Activated T-cell treated with anti-CD3 and anti-CD28 coated beads for 48 hours (primary cell): ENCODE measurements around the gene CRACDL.

ENCODE experiments used
- DNase-seq: peaks from one replicate; pipeline ENCODE4 v3.0.0-alpha.2; 2020; ENCODE audit warnings: low read depth

The CRACDL gene

GRCh38 chr2:98852932-98853331 lies 83.1 kb downstream of the CRACDL start:
- no peak for DNase-seq

- DNase-seq: no peak
Measured at GRCh38 chr2:98850074-98850473, 86.0 kb downstream of the CRACDL start.

GRCh38 chr2:98849113-98849512 lies 86.9 kb downstream of the CRACDL start:
- DNase-seq: no peak

DNA sequence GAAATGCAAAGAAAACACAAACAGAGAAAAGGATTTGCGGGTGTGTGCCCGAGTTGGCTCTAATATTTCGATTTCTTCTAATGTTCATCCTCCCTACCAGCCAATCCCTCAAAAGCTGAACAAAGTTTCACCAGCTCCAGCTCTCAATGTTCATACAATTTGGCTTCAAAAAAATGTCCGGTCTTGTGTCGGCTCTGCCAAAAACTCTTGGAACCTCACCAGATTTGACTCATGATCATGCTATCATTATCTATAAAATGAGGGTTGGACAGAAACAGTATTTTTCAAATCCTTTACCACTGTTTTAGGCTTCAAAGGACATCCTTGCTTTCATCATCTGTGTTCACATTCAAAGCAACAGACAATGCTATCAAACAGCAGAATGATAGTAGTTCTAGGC lies 88.2 kb downstream of the CRACDL start:
- no peak for DNase-seq

DNA sequence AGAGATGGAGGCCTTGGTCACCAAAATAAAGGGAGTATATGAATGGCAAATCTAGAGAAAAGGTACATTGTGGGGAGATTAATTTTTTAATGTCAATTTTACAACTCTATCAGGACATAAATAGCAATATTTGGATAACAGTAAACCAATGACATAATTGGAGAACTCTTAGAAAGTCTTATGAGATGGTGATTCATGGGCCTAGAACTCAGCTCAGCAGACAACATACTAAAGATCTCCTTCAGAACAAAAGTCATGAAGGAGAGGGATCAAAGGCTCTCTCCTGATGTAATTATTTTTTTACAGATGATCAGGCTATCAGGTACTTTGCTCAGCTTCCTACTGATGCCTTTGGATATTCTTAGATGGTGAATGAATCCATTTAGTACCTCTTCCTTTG lies 90.0 kb downstream of the CRACDL start:
- DNase-seq: no peak

DNA sequence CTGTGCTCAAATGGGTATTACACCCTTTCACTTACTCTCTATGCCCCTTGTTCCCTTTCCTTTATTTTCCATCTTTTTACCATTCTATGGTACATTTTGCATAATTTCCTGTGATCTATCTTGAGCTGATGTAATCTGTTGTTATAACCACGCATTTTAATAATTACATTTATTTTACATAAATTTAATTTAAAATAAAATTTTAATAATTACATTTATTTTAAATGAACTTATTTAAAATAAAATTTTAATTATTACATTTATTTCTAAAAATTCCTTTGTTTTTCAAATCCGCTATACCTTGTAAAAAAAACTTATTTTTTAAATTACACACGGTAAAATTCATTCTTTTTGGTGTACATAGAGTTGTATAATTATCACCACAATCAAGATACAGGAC lies 93.9 kb downstream of the CRACDL start:
- DNase-seq: no peak

DNA sequence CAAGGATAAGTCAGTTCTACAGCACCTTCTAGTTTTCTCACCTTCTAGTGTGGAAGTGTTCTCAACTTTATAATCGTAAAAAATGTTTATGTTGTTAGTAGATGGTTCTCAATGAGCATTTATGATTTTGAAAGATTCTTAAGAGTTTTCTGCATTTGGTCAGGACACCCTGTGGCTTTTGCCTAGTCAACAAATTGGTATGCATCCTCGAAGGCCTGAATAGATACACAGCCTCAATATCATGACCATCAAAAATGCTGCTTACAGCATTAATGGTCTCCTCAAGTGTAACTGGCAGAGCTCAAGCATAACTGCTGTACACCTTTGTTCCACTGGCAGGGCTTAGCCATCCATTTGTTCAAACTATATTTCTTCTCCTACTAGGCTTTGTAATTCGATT lies 96.7 kb downstream of the CRACDL start:
- no peak for DNase-seq

- DNase-seq: no peak
Measured at GRCh38 chr2:98835831-98836385, 100.1 kb downstream of the CRACDL start.

DNA sequence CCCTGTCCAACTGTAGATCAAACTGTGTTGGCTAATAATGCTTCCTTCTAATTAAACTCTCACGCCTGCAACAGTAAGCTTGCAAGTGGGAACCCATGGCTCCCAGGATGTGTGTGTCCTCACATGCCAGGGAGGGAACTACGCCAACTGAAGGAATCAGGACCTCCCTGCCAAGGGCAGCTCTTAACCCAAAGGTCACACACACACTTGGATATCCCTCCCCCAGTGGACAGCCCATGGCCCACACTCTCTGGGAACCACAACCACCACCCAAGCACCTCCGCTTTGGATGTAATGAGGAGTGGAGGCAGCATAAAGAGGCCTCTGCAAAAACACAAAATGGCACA lies 102.1 kb downstream of the CRACDL start:
- DNase-seq: no peak

DNA sequence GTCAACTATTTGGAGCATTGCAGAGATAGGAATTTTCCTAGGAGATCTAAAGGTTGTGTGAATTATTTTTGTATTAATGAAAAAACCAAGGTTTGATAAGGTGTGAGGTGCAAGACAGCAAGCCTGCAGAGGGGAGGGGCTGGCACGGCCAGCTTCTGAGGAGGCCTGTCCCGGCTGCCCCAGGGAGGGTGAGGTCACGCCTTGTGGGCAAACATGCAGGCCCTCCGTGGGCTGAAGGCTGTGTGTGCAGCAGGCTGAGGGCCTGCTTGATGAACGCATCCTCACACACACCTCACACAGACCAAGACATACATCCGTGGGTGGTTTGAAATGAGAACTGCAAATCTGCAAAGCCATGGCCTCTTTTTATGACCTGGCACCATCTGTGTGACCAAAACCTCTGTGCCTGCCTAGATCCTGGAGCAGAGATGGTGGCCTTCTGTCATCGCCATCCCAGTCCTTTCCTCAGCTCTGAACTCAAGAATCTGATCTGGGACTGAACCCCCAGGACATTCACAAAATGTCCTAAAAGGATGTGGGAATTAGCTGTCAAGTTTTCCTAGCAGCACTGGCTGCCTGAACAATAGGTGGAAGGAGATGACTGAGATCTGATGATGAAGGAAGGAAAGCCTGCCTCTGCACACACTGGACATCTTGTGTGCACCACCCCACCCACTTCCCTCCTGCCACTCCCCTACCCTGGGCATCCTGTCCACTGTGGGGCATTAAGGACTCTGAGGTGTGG lies 102.7 kb downstream of the CRACDL start:
- DNase-seq: no peak

- no peak for DNase-seq
Measured at GRCh38 chr2:98832172-98832571, 103.9 kb downstream of the CRACDL start.

DNA sequence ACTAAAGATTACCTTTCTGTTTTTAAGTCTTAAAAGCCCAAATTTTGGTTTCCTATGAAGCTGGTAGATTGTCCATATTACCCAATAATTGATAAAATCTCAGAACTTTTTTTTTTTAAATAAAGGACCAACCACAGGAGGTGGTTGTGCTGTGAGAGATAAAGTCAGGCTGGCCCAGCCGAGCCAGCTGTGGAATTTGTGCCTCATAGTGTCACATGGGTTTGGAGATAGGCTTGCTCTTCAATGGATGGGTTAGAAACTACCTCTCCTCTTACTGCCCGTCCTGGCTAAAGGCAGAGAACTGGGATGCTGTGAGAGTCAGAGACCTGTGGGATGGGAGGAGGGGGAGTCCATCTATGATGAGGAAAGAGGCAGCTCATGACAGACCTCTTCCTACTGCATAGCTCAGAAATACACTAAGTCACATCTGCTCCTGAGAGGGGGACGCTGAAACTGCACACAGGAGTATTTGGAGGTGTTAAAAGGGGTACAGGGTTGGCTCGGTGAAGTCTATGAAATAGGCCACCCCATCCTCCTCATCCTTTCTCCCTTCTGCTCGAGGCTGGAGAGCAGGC lies 105.4 kb downstream of the CRACDL start:
- DNase-seq: no peak

DNA sequence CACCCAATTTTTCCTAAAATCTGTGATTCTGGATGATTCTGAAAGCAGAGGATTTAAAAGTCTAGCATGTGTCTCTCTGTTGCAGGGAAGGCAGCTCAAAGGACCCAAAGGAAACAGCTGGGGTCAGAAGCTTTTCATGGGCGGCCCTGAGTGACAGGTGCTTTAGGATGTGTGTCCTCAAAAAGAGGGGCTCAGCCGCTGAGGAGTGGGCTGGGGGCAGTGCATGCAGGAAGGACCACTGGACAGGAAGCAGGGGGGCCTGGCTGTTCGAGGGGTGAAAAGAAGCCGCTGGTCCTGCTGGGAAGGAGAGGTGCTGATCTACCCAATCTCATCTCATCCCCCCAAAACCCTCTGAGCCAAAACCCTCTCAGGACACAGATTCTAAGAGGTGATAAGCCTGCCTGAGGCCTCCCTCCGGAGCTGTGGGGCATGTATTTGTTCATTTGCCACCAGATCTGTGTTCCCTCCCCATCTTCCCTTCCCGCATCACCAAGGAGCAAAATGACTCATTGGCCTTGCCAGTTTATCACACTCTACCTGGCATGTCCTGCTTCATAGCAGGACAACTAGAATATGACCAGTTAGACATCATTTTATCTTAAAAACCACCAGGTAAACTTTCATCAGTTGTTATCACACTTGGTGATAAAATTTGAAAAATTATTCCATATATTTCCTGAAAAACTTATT lies 106.3 kb downstream of the CRACDL start:
- DNase-seq: no peak

DNA sequence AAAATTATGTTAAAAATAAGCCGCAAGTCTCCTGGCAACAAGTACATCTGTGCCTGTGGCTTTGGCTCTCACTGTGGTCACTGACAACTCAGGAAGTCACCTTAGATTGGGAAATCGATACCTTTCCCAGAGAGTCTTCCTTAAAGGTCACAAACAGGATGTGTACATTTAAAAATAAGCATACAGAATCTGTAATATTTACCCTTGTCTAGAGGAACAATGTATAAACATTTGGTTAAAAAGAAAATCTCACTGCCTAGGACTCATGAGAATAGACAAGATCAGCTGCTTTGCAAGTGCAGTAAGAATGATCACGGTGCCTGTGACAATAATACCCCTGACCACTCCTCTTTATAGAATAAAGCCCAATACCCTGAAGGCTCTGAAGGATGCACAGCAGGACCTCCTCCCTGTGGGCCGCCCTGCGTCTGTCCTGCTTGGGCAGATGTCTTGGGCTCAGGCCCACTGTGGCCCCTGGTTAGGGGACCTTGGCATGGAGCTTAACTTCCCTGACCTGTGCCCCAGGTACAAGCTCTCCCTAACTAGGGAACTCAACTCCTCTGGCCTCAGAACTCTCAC lies 107.1 kb downstream of the CRACDL start:
- DNase-seq: no peak

- no peak for DNase-seq
Measured at GRCh38 chr2:98828369-98828744, 107.7 kb downstream of the CRACDL start.

DNA sequence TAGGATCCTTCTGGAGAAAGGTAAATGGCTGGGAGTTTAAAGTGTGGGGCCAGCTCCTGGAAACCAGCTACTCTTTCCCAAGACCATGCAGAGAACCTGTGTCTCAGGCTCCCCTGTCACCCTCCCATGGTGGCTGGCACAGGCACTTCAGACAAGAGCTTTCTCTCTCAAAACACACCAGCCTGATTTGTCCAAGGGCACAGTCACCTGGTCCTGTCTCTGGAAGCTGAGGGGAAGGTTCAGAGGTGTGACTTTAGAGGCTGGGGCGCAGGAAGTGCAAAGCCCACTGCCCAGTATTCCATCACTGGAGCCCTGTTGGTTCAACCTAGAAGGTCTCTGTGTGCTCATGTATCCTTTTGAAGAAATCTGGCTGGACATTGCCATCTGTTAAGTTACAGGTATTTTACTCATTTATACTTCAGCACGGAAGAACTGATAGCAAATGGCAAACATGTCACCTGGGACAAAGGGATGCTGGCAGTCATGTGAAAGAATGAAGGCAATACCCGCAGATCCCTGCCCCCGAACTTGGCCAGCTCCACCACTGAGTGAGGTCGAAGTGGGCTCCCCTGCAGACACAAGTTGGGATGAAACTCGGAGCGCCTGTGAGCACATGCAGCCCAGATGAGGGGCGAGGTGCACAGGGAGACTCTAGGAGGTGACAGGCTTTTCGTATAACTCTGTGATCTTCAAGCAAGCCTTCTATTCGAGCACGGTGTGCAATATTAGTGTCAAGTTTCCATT lies 108.2 kb downstream of the CRACDL start:
- no peak for DNase-seq

- no peak for DNase-seq
Measured at GRCh38 chr2:98826856-98827255, 109.2 kb downstream of the CRACDL start.

DNA sequence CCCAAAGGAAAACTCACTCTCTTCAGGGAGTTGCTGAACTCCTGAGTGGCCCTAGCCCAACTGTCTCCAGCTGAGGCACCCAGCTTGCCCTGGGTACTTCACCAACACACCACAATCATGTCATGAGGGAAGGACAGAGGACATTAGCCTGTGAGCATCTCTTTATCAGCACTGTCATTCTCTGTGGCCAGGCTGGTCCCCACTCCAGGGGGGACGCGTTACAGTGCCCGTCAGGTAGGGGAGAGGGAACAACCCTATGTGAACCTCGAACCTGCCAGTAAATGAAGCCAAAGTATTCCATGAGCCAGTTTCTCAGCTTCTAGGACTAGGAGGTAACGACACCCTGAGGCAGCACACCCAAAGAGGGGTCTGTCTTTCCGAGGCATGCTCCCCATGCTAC lies 110.2 kb downstream of the CRACDL start:
- DNase-seq: no peak

DNA sequence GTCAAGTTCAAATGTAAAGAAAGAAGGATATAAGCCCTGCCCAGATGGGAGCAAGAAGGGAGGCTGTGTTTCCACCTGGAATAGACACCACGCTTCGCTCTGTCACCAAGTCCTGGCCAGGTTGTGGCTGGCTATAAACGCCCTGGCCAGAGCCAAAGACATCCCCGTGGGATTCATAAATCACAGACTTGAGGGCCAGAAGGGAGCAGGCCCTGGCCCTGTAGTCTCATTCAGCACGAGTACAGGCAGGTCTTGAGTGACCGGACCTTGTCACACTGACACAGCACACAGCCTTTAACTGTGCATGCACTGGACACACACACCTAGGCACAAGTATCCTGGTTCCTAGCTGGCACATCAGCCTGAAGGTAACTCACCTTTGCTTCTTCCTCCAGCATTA lies 110.6 kb downstream of the CRACDL start:
- DNase-seq: no peak

DNA sequence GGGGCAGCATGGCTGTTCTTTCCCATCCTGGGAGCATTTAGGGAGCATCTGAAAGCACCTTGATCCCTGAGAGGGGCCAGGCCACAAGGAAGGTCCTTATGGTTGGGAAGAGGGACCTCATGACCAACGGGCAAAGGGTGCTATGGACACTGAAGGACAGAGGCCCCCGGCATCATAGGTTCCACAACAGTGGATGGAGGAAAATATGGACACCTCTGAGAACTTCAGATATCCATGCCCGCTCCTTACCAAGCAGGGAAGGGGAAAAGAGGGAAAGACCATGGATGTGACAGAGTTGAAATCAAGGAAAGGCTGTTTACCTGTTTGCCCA lies 111.0 kb downstream of the CRACDL start:
- no peak for DNase-seq

- no peak for DNase-seq
Measured at GRCh38 chr2:98824256-98825019, 111.6 kb downstream of the CRACDL start.
